ENCODE data around the gene COX6A1. TPM values are rescaled to one million over a fixed set of nuclear protein-coding genes. Genes with fewer than 3 reads are reported as not detected.

COX6A1 gene
- total RNA-seq, 1 donor from 2014 or later: 928 TPM

DNA sequence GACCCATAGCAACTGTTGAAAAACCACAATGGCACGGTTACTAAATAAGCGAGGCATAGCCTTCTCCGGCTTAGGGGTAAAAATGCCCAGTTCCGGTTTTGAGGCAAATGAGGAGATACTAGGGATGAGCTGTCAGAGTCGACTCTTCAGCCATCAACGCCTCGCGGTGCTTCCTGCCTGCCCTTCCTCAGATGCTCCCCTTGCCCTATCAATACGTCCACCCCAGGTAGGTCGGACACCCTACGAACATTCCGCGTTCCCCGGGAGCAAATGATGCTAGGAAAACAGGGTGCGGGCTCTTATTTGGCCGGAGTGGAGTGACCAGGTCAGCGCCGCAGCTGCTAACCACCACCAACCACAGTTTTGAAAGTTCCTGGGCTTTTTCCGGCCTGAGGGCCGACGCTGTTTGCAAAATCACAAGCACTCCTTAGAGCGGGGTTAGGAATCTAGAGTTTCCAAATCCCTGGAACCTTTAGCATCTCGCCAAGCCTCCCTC, 30.5 kb downstream of the COX6A1 start:
- TF ChIP-seq POLR2A (IDR thresholded peaks at IDR 0.05) (no peak), POLR2AphosphoS5 (IDR thresholded peaks at IDR 0.05; ENCODE audit: insufficient read depth in 1 of 2, low read depth in 1 of 2) (no peak)
- TF ChIP-seq, protein P1, sequence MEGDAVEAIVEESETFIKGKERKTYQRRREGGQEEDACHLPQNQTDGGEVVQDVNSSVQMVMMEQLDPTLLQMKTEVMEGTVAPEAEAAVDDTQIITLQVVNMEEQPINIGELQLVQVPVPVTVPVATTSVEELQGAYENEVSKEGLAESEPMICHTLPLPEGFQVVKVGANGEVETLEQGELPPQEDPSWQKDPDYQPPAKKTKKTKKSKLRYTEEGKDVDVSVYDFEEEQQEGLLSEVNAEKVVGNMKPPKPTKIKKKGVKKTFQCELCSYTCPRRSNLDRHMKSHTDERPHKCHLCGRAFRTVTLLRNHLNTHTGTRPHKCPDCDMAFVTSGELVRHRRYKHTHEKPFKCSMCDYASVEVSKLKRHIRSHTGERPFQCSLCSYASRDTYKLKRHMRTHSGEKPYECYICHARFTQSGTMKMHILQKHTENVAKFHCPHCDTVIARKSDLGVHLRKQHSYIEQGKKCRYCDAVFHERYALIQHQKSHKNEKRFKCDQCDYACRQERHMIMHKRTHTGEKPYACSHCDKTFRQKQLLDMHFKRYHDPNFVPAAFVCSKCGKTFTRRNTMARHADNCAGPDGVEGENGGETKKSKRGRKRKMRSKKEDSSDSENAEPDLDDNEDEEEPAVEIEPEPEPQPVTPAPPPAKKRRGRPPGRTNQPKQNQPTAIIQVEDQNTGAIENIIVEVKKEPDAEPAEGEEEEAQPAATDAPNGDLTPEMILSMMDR (IDR thresholded peaks at IDR 0.05): no peak
- peak overlapping the region; percentile 92 for H3K4me3 ChIP-seq
- intact Hi-C loops (cut with DNase I): no loop called here
- H3K27me3 ChIP-seq: no peaks in the 10 kb centered on the region
- H3K36me3 ChIP-seq: peaks cover 0 to 20% of the 10 kb centered on the region in 2 donors
- H3K9me3 ChIP-seq: no peaks in the 10 kb centered on the region
- peak overlapping the region; percentile 93 for H3K27ac ChIP-seq
- H3K4me1 ChIP-seq: peaks cover 44% of the 10 kb centered on the region
- no peak for DNase-seq (ENCODE audit: extremely low spot score in 2 of 2)

DNA sequence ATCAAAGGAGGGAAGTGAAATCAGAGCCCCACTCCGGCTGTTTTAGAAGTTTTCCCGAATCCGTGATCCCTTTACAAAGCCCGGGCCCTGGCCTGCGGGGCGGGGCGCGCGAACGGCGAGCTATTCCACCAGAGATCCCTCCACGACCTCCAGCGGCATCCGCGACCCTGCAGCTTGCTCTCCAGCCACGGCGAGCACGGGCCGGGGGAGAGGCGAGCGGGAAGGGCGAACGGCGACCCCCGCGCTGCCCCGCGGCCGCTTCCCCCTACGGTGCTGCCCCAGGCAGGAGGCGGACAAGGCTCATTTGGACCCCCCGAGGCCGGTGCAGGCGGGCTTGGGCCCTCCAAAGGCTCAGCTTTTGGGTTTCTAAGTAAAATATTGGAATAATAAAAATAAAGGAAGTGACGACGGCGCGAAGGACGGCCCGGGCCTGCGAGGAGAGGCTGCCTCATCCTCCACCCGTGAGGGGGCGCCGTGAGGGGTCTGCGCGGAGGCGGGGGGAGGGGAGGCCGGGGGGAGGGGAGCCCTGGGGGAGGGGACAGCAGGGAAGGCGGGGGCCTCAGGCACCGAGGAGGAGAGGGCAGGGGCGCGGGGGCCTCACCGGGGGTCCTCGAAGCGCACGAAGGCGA, 31.0 kb downstream of the COX6A1 start:
- intact Hi-C loops (cut with DNase I): no loop called here
- TF ChIP-seq, protein P1 (IDR thresholded peaks at IDR 0.05): no peak
- TF ChIP-seq POLR2A (IDR thresholded peaks at IDR 0.05): no peak
- peak in 1 of 2 donors; percentile 51 for TF ChIP-seq POLR2AphosphoS5 (IDR thresholded peaks at IDR 0.05; ENCODE audit: insufficient read depth in 1 of 2, low read depth in 1 of 2)
- Histone ChIP-seq H3K36me3 (peaks cover 0 to 14% of the 10 kb centered on the region in 2 donors), H3K27ac (peak overlapping the region; percentile 93), H3K4me3 (peak overlapping the region; percentile 92), H3K9me3 (no peaks in the 10 kb centered on the region), H3K27me3 (no peaks in the 10 kb centered on the region), H3K4me1 (peaks cover 44% of the 10 kb centered on the region)
- no peak for DNase-seq (ENCODE audit: extremely low spot score in 2 of 2)

DNA sequence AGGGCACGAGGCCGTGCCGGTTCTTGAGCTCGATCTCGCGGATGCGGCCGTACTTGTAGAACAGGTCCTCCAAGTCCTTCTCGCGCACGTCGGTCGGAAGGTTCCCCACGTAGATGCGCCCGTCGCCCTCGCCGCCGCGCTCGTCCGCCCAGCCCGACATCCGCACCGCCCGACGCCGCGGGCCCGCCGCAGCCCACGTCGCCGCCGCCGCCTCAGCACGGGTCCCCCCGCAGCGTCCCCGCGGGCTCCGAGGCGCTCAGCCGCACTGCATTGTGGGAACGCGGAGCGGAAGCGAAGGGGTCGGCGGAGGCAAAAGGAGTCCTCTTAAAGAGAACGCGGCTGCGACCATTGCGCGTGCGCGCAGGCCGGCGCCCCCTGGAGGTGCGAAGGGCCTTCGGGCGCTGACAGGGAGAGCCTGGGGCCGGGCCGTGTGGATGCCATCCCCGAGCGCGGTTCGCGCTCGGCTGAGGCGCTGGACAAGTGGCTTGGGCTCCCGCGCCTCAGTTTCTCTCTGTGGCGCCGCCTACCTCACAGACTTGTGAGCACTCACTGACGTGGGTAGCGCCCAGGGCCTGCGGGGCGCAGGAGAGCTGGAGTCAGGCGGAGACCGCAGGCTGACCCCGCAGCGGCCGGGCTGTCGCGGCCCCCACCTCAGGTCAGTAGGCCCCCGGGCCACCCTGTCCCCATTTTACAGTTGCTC, 31.7 kb downstream of the COX6A1 start, which contains the start of gene SRSF9:
Gene SRSF9 (minus strand): TSS at position 299 of the 700 bp plus-strand sequence. CDS start 139 bp downstream, at position 160.
- intact Hi-C loops (cut with DNase I): no loop called here
- Histone ChIP-seq H3K36me3 (peaks cover 0 to 8% of the 10 kb centered on the region in 2 donors), H3K27ac (peak within 1 kb of the TSS; percentile 93), H3K27me3 (no peaks in the 10 kb centered on the region), H3K9me3 (no peaks in the 10 kb centered on the region), H3K4me1 (peaks cover 44% of the 10 kb centered on the region), H3K4me3 (peak within 1 kb of the TSS; percentile 92)
- peak in 1 of 2 donors; percentile 91 for DNase-seq (ENCODE audit: extremely low spot score in 2 of 2)
- peak in 1 of 2 donors; percentile 75 for TF ChIP-seq POLR2A (IDR thresholded peaks at IDR 0.05)
- TF ChIP-seq POLR2AphosphoS5 (IDR thresholded peaks at IDR 0.05; ENCODE audit: insufficient read depth in 1 of 2, low read depth in 1 of 2): peak; percentile 82 to 85
- TF ChIP-seq, protein P1 (IDR thresholded peaks at IDR 0.05): peak; percentile 35 to 89 (median 83)

DNA sequence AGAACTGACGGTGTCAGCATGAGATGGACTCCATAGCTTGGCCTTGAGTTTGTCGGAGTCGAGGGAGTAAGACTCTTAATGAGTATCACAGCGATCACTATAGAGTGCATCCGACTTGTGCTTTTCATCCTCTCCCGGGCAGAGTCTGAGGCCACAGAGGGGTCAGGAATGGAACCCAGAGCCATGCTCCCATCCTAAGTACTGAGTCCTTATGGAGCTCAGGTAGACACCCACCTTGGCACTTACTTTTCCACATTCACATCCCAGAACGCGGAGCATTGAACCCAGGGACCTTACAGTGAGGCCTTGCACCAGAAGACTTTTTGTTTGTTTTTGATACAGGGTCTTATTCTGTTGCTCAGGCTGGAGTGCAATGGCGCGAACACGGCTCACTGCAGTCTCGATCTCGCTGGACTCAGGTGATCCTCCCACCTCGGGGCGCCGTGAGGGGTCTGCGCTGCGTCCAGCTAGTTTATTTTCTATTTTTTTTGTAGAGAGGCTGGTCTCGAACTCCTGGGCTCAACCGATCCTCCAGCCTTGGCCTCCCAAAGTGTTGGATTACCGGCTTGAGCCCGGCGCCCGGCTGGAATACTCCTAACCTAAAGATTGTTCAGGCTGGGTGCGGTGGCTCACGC, 32.4 kb downstream of the COX6A1 start:
- Histone ChIP-seq H3K27ac (peak overlapping the region; percentile 93), H3K4me1 (peaks cover 44% of the 10 kb centered on the region), H3K9me3 (no peaks in the 10 kb centered on the region), H3K4me3 (peak overlapping the region; percentile 92), H3K36me3 (peaks cover 0 to 1% of the 10 kb centered on the region in 2 donors), H3K27me3 (no peaks in the 10 kb centered on the region)
- intact Hi-C loops (cut with DNase I): no loop called here
- TF ChIP-seq POLR2A (IDR thresholded peaks at IDR 0.05): no peak
- TF ChIP-seq, protein P1 (IDR thresholded peaks at IDR 0.05): no peak
- TF ChIP-seq POLR2AphosphoS5 (IDR thresholded peaks at IDR 0.05; ENCODE audit: insufficient read depth in 1 of 2, low read depth in 1 of 2): no peak
- no peak for DNase-seq (ENCODE audit: extremely low spot score in 2 of 2)

All from vagina (tissue), 2 donors.